Activated B cell treated with CpG ODN at 0.5 μM for 24 hours (primary cell): ENCODE data around the gene RBBP8. TPM values are rescaled to one million over a fixed set of nuclear protein-coding genes. Genes with fewer than 3 reads are reported as not detected.

Experiments
- ATAC-seq: fragments of 200-7000 bp; cut with Tn5 transposase; one replicate; pipeline ENCODE4 v1.10.0; 2021; ENCODE audit warnings: low read depth, mild to moderate bottlenecking, moderate library complexity
- CTCF ChIA-PET: fragments of 350-600 bp; sonication (Branson Sonifier 250); formaldehyde crosslinking; loops from one replicate; lab custom pipeline; 2021; ENCODE audit warnings: antibody characterized with exemption; lab: Charles Lee
- POLR2A ChIA-PET: fragments of 350-600 bp; sonication (Branson Sonifier 250); formaldehyde crosslinking; loops from one replicate; lab custom pipeline; 2021; ENCODE audit warnings: antibody characterized with exemption; lab: Charles Lee
- DNase-seq: peaks from one replicate; pipeline ENCODE4 v3.0.0; 2022
- H3K27ac Mint-ChIP-seq: one replicate; pipeline ENCODE4 v1.8.0; 2020; ENCODE audit warnings: mixed read lengths
- H3K27me3 Mint-ChIP-seq: one replicate; pipeline ENCODE4 v1.8.0; 2021; ENCODE audit warnings: mixed read lengths
- H3K36me3 Mint-ChIP-seq: one replicate; pipeline ENCODE4 v1.8.0; 2021; ENCODE audit warnings: low read depth, mixed read lengths
- H3K4me1 Mint-ChIP-seq: one replicate; pipeline ENCODE4 v1.8.0; 2021; ENCODE audit warnings: mixed read lengths
- H3K4me3 Mint-ChIP-seq: one replicate; pipeline ENCODE4 v1.8.0; 2020; ENCODE audit warnings: mild to moderate bottlenecking, mixed read lengths
- H3K9me3 Mint-ChIP-seq: one replicate; pipeline ENCODE4 v1.8.0; 2020; ENCODE audit warnings: mixed read lengths
- CTCF ChIP-seq: fragments of 200-600 bp; IDR thresholded peaks from one replicate; pipeline ENCODE4 v1.8.0; 2022; ENCODE audit warnings: antibody characterized with exemption, mild to moderate bottlenecking
- intact Hi-C: fragments of 100-400 bp; cut with micrococcal nuclease; formaldehyde crosslinking; loops from one replicate; pipeline ENCODE4 v1.15.1; 2024
- total RNA-seq: library from RNA; stranded (reverse); gene quantifications from 2 replicates; pipeline ENCODE4 v1.2.3, GENCODE V29; 2022

Gene RBBP8
- total RNA-seq, 1 donor from 2014 or later: 29.3 TPM

- no peak overlapping the region for H3K4me3 Mint-ChIP-seq
- DNase-seq: no peak
- no peaks in the 10 kb centered on the region for H3K9me3 Mint-ChIP-seq
- no peak for TF ChIP-seq CTCF
- no peak overlapping the region for H3K27ac Mint-ChIP-seq
- H3K4me1 Mint-ChIP-seq: no peaks in the 10 kb centered on the region
- intact Hi-C loops: no loop called here
- POLR2A ChIA-PET: no interaction called here
- CTCF ChIA-PET: interaction anchor here (0.7 to 3.0 kb wide), 4 partner anchors 99 to 480 kb away, joined by 3 to 20 read pairs (median 11); no protein-coding TSS in a partner anchor
- ATAC-seq: no peak
- peaks cover 8% of the 10 kb centered on the region for H3K36me3 Mint-ChIP-seq
- no peaks in the 10 kb centered on the region for H3K27me3 Mint-ChIP-seq
These were observed 99.9 kb downstream of the RBBP8 start for GRCh38 chr18:23033056-23033455.

- no peak overlapping the region for H3K27ac Mint-ChIP-seq
- ChIA-PET CTCF (no interaction called here), POLR2A (interaction anchor here (0.7 kb wide), 1 partner anchor 279 kb away, joined by 3 read pairs; no protein-coding TSS in a partner anchor)
- no peaks in the 10 kb centered on the region for H3K9me3 Mint-ChIP-seq
- no peaks in the 10 kb centered on the region for H3K36me3 Mint-ChIP-seq
- H3K4me3 Mint-ChIP-seq: no peak overlapping the region
- H3K27me3 Mint-ChIP-seq: peaks cover 3% of the 10 kb centered on the region
- intact Hi-C loops: no loop called here
- DNase-seq: no peak
- no peak for ATAC-seq
- TF ChIP-seq CTCF: no peak
- no peaks in the 10 kb centered on the region for H3K4me1 Mint-ChIP-seq
These were observed 103.6 kb downstream of the RBBP8 start for GRCh38 chr18:23036660-23037201.

- H3K36me3 Mint-ChIP-seq: no peaks in the 10 kb centered on the region
- no peaks in the 10 kb centered on the region for H3K9me3 Mint-ChIP-seq
- H3K27ac Mint-ChIP-seq: no peak overlapping the region
- CTCF ChIA-PET: interaction anchor here (0.5 kb wide), 1 partner anchor 20 kb away, joined by 4 read pairs; no protein-coding TSS in a partner anchor
- H3K27me3 Mint-ChIP-seq: peaks cover 3% of the 10 kb centered on the region
- TF ChIP-seq CTCF: no peak
- no peaks in the 10 kb centered on the region for H3K4me1 Mint-ChIP-seq
- POLR2A ChIA-PET: no interaction called here
- DNase-seq (no peak), ATAC-seq (no peak)
- no peak overlapping the region for H3K4me3 Mint-ChIP-seq
- intact Hi-C loops: no loop called here
These were observed 104.5 kb downstream of the RBBP8 start for GRCh38 chr18:23037646-23038045.

GRCh38 chr18:23038712-23039111, 105.6 kb downstream of the RBBP8 start:
- POLR2A ChIA-PET: no interaction called here
- no peak for TF ChIP-seq CTCF
- ATAC-seq: no peak
- no peak for DNase-seq
- intact Hi-C loops: no loop called here
- Mint-ChIP-seq H3K27me3 (peaks cover 7% of the 10 kb centered on the region), H3K4me3 (no peak overlapping the region), H3K9me3 (no peaks in the 10 kb centered on the region), H3K27ac (no peak overlapping the region), H3K36me3 (no peaks in the 10 kb centered on the region), H3K4me1 (no peaks in the 10 kb centered on the region)
- CTCF ChIA-PET: no interaction called here

- intact Hi-C loops: no loop called here
- Mint-ChIP-seq H3K27ac (no peak overlapping the region), H3K36me3 (no peaks in the 10 kb centered on the region), H3K27me3 (peaks cover 7% of the 10 kb centered on the region), H3K9me3 (no peaks in the 10 kb centered on the region), H3K4me3 (no peak overlapping the region), H3K4me1 (no peaks in the 10 kb centered on the region)
- TF ChIP-seq CTCF: no peak
- no peak for DNase-seq
- ChIA-PET POLR2A (no interaction called here), CTCF (no interaction called here)
- ATAC-seq: no peak
These were observed 109.0 kb downstream of the RBBP8 start for GRCh38 chr18:23042133-23042532.
